ENCODE measurements around the gene CORO2A.

The CORO2A gene

GRCh38 chr9:98168153-98168780 lies 24.2 kb downstream of the CORO2A start:
- no peak for TF ChIP-seq POU2F2 (IDR thresholded peaks at IDR 0.05; ENCODE audit: low read depth, low read length)
- TF ChIP-seq TAF1 (IDR thresholded peaks at IDR 0.05; ENCODE audit: low read depth, low read length): no peak
- TF ChIP-seq POLR2AphosphoS5 (IDR thresholded peaks at IDR 0.05; ENCODE audit: low read depth, low read length): no peak
- TF ChIP-seq SPI1 (IDR thresholded peaks at IDR 0.05; ENCODE audit: low read depth, low read length): no peak
- no peak for TF ChIP-seq POLR2A (IDR thresholded peaks at IDR 0.05; ENCODE audit: low read depth, low read length)
- TF ChIP-seq PAX5 (IDR thresholded peaks at IDR 0.05; ENCODE audit: insufficient read depth, low read length, severe bottlenecking): no peak
- FAIRE-seq (peak; percentile 5), DNase-seq (ENCODE audit: insufficient read length, low spot score) (no peak)

- TF ChIP-seq POU2F2 (IDR thresholded peaks at IDR 0.05; ENCODE audit: low read depth, low read length) (no peak), POLR2A (IDR thresholded peaks at IDR 0.05; ENCODE audit: low read depth, low read length) (no peak), SPI1 (IDR thresholded peaks at IDR 0.05; ENCODE audit: low read depth, low read length) (no peak), POLR2AphosphoS5 (IDR thresholded peaks at IDR 0.05; ENCODE audit: low read depth, low read length) (no peak), TAF1 (IDR thresholded peaks at IDR 0.05; ENCODE audit: low read depth, low read length) (no peak), PAX5 (IDR thresholded peaks at IDR 0.05; ENCODE audit: insufficient read depth, low read length, severe bottlenecking) (no peak)
- no peak for DNase-seq (ENCODE audit: insufficient read length, low spot score)
Observed at GRCh38 chr9:98164912-98165311, 27.5 kb downstream of the CORO2A start.

DNA sequence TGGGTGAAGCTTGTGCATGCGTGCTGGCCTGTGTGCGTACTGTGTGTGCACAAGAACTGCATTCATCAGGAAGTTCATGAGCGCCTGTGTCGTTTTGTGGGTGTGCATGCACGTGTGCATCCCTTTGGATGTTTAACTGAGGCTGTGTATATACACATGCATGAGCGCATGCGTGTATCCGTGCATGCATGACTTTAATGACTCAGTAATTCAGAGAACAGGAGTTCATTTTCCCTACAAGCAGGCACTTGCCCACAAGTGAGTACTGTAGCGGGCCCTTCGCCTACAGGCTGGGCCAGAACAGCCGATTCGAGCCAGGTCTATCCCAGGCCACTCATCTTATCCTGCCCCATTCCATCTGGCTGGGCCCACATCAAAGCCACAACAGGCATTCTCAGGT lies 29.8 kb downstream of the CORO2A start:
- FAIRE-seq (no peak), DNase-seq (ENCODE audit: insufficient read length, low spot score) (no peak)
- TF ChIP-seq TAF1 (IDR thresholded peaks at IDR 0.05; ENCODE audit: low read depth, low read length) (no peak), POLR2A (IDR thresholded peaks at IDR 0.05; ENCODE audit: low read depth, low read length) (no peak), POLR2AphosphoS5 (IDR thresholded peaks at IDR 0.05; ENCODE audit: low read depth, low read length) (no peak), PAX5 (IDR thresholded peaks at IDR 0.05; ENCODE audit: insufficient read depth, low read length, severe bottlenecking) (no peak), SPI1 (IDR thresholded peaks at IDR 0.05; ENCODE audit: low read depth, low read length) (no peak), POU2F2 (IDR thresholded peaks at IDR 0.05; ENCODE audit: low read depth, low read length) (no peak)

More at GRCh38 chr9:98164912-98165311, 27.5 kb downstream of the CORO2A start:
- no peak for FAIRE-seq

DNA sequence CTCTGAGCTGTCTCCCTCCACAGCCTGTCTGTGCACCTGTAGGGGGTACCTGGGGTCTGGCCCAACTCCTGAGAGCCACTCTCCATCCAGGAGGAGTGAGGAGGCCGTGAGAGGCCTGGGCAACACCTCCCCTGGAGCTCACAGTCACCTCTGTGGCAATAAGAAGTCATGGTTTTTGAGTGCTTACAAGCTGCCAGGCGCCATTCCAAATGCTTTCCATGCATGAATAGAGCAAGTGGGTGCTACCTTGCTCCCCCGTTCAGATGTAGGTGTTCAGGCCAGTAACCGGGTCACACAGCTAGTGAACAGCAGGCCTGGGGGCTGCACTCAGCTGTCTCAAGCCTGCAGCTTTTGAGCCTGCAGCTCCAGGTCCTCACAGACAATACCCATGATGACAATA lies 30.6 kb downstream of the CORO2A start:
- no peak for TF ChIP-seq POU2F2 (IDR thresholded peaks at IDR 0.05; ENCODE audit: low read depth, low read length)
- no peak for TF ChIP-seq POLR2A (IDR thresholded peaks at IDR 0.05; ENCODE audit: low read depth, low read length)
- TF ChIP-seq PAX5 (IDR thresholded peaks at IDR 0.05; ENCODE audit: insufficient read depth, low read length, severe bottlenecking): no peak
- TF ChIP-seq TAF1 (IDR thresholded peaks at IDR 0.05; ENCODE audit: low read depth, low read length): no peak
- TF ChIP-seq POLR2AphosphoS5 (IDR thresholded peaks at IDR 0.05; ENCODE audit: low read depth, low read length): no peak
- no peak for TF ChIP-seq SPI1 (IDR thresholded peaks at IDR 0.05; ENCODE audit: low read depth, low read length)
- no peak for FAIRE-seq
- no peak for DNase-seq (ENCODE audit: insufficient read length, low spot score)

DNA sequence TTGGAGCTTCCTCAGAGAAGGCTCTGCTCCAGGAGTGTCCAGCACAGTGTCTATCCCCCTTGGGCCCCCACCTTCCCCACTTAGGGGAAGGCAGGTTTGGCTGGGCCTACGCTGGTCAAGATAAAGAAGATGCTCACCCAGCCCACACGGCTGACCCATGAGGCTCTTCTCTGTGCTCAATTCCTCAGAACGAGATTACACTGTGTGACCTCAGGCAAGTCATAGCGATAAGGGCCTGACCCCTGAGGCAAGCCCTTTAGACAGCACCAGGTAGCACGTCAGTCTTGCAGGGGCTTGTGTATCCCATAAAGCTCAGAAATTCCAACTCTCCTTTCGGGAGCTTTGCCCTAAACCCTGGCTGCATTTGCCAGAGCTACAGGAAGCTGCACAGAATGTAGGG lies 32.6 kb downstream of the CORO2A start:
- no peak for TF ChIP-seq SPI1 (IDR thresholded peaks at IDR 0.05; ENCODE audit: low read depth, low read length)
- no peak for TF ChIP-seq POLR2A (IDR thresholded peaks at IDR 0.05; ENCODE audit: low read depth, low read length)
- no peak for TF ChIP-seq POU2F2 (IDR thresholded peaks at IDR 0.05; ENCODE audit: low read depth, low read length)
- no peak for TF ChIP-seq PAX5 (IDR thresholded peaks at IDR 0.05; ENCODE audit: insufficient read depth, low read length, severe bottlenecking)
- no peak for TF ChIP-seq POLR2AphosphoS5 (IDR thresholded peaks at IDR 0.05; ENCODE audit: low read depth, low read length)
- TF ChIP-seq TAF1 (IDR thresholded peaks at IDR 0.05; ENCODE audit: low read depth, low read length): no peak
- DNase-seq (ENCODE audit: insufficient read length, low spot score) (no peak), FAIRE-seq (no peak)

DNA sequence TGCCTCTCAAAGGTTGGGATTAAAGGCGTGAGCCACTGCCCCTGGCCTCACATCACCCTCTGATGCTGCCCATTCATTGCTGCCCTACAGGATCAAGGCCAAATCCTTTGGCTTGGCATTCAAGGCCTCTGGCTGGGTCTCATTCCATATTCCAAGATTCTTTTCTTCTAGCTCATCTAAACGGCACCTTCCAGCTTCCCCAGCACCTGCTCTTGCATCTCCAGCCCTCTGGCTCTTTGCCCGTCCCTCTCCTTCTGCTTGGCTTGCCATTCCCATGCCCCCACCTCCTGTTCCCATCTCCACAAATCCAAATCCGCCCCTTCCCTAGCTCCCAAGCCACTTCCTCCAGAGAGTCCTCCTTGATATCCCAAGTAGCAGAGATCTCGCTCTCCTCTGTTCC lies 33.1 kb downstream of the CORO2A start:
- no peak for DNase-seq (ENCODE audit: insufficient read length, low spot score)
- FAIRE-seq: no peak
- no peak for TF ChIP-seq POLR2A (IDR thresholded peaks at IDR 0.05; ENCODE audit: low read depth, low read length)
- TF ChIP-seq SPI1 (IDR thresholded peaks at IDR 0.05; ENCODE audit: low read depth, low read length): no peak
- TF ChIP-seq POLR2AphosphoS5 (IDR thresholded peaks at IDR 0.05; ENCODE audit: low read depth, low read length): no peak
- TF ChIP-seq TAF1 (IDR thresholded peaks at IDR 0.05; ENCODE audit: low read depth, low read length): no peak
- TF ChIP-seq PAX5 (IDR thresholded peaks at IDR 0.05; ENCODE audit: insufficient read depth, low read length, severe bottlenecking): no peak
- TF ChIP-seq POU2F2 (IDR thresholded peaks at IDR 0.05; ENCODE audit: low read depth, low read length): no peak

DNA sequence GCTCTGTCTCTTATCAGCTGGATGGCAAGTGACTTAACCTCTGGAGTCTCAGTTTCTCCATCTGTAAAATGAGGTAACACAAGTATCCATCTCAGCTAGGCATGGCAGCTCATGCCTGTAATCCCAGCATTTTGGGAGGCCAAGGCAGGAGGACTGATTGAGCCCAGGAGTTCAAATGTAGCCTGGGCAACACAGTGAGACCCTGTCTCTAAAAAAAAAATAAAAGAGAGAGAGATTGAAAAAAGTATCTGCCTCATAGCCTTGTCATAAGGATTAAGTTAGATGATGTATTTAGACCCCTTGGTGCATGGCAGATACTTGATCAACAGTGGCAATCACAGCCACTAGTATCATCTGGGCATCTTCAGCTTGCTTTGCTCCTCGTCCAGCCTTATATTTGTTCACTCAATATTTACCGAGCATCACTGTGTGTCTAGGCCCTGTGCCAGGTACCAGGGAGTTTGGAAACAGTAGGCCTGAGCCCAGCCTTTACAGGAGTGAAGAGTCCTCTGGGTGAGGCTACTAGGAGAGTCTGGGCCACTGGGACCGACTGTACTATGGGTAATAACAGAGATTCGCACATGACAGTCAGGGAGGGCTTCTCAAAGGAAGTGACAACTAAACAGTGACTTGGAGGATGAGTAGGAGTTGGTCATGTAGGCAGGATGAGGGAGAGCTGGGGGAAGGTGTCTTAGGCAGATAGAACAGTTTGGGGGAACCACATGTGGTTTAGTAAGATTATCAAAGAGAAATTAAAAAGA lies 34.2 kb downstream of the CORO2A start:
- TF ChIP-seq POLR2AphosphoS5 (IDR thresholded peaks at IDR 0.05; ENCODE audit: low read depth, low read length): no peak
- no peak for TF ChIP-seq POLR2A (IDR thresholded peaks at IDR 0.05; ENCODE audit: low read depth, low read length)
- no peak for TF ChIP-seq TAF1 (IDR thresholded peaks at IDR 0.05; ENCODE audit: low read depth, low read length)
- TF ChIP-seq SPI1 (IDR thresholded peaks at IDR 0.05; ENCODE audit: low read depth, low read length): no peak
- TF ChIP-seq POU2F2 (IDR thresholded peaks at IDR 0.05; ENCODE audit: low read depth, low read length): no peak
- no peak for TF ChIP-seq PAX5 (IDR thresholded peaks at IDR 0.05; ENCODE audit: insufficient read depth, low read length, severe bottlenecking)
- FAIRE-seq (no peak), DNase-seq (ENCODE audit: insufficient read length, low spot score) (no peak)

DNA sequence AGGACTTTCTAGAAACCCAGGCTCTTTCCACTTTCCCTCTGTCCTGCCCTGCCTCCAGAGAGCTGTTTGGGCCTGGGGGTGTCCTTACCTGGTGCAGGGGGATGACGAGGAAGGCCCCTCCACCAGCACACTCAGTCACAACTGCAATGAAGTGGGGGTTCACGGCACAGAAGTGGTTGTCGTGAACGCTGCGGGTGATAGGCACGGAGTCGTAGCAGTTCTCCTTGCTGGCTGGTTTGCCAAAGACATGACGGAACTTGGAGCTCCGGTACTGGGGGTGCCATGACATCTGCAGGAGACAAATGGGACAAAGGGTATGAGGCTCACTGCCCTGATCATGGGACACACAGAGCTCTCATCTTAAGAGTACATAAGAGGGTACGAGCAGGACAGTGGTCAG lies 35.1 kb downstream of the CORO2A start:
- no peak for DNase-seq (ENCODE audit: insufficient read length, low spot score)
- TF ChIP-seq TAF1 (IDR thresholded peaks at IDR 0.05; ENCODE audit: low read depth, low read length): no peak

DNA sequence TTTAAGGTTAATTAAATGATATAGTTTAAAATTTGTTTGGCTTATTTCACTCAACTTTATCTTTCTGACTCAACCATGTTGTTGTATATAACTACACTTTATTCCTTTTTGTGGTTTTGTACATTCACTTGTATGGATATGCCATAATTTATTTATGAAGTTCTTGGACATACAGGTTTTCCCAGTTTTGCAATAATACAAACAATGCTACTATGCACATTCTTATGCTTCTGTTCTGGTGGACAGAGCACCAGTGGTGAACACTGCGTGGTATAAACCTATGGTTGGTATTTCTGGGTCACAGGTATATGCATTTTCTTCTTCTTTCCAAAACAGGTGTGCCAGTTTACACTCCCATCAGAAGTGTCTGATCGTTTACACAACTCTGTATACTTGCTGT lies 37.8 kb downstream of the CORO2A start:
- DNase-seq (ENCODE audit: insufficient read length, low spot score): no peak
- TF ChIP-seq SPI1 (IDR thresholded peaks at IDR 0.05; ENCODE audit: low read depth, low read length) (no peak), POLR2AphosphoS5 (IDR thresholded peaks at IDR 0.05; ENCODE audit: low read depth, low read length) (no peak), TAF1 (IDR thresholded peaks at IDR 0.05; ENCODE audit: low read depth, low read length) (no peak), POLR2A (IDR thresholded peaks at IDR 0.05; ENCODE audit: low read depth, low read length) (no peak), POU2F2 (IDR thresholded peaks at IDR 0.05; ENCODE audit: low read depth, low read length) (no peak), PAX5 (IDR thresholded peaks at IDR 0.05; ENCODE audit: insufficient read depth, low read length, severe bottlenecking) (no peak)
- no peak for FAIRE-seq

More for the DNA sequence above, 35.1 kb downstream of the CORO2A start:
- FAIRE-seq: no peak
